BE2C (cell line): ENCODE data around the gene TRPV6.

Experiments
- DNase-seq: peaks from one replicate; pipeline ENCODE4 v3.0.0-alpha.2; 2020
- H3K27me3 ChIP-seq: fragments of 250-450 bp; sonication (Bioruptor Pico); 2 replicates; pipeline ENCODE4 v1.5.1; 2020; ENCODE audit warnings: mild to moderate bottlenecking
- H3K36me3 ChIP-seq: fragments of 250-450 bp; sonication (Bioruptor Pico); 2 replicates; pipeline ENCODE4 v1.5.1; 2020; ENCODE audit warnings: mild to moderate bottlenecking
- H3K4me1 ChIP-seq: fragments of 250-450 bp; sonication (Bioruptor Pico); 2 replicates; pipeline ENCODE4 v1.5.1; 2020
- H3K4me3 ChIP-seq: 2 replicates; pipeline ENCODE4 v1.5.1; 2011; ENCODE audit warnings: low read depth, low read length
- H3K9me3 ChIP-seq: fragments of 250-450 bp; sonication (Bioruptor Pico); 2 replicates; pipeline ENCODE4 v1.5.1; 2020
- TF ChIP-seq, protein P1 (sequence below): IDR thresholded peaks from 2 replicates; pipeline ENCODE4 v1.5.1; 2012; ENCODE audit warnings: mild to moderate bottlenecking, low read depth, low read length

TRPV6 gene

DNA sequence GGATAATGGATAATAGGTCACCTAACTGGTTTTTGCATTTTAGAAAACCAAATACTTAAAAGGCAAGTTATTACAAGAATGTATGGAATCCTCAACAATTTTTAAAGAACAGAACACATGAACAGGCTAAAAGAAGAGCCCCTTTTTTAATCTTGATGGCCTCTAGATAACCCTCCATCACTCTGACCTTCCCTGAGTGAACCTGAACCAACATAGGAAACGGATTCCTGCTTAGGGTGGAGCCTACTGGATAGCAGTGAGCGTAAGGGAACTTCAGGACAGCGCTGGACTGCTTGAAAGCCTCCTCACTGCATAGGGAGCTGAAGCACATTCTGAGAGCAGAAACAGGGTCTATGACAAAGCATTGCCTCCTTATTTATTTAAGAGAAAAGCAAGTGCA is 27.5 kb upstream of the TRPV6 start:
- TF ChIP-seq, protein P1, sequence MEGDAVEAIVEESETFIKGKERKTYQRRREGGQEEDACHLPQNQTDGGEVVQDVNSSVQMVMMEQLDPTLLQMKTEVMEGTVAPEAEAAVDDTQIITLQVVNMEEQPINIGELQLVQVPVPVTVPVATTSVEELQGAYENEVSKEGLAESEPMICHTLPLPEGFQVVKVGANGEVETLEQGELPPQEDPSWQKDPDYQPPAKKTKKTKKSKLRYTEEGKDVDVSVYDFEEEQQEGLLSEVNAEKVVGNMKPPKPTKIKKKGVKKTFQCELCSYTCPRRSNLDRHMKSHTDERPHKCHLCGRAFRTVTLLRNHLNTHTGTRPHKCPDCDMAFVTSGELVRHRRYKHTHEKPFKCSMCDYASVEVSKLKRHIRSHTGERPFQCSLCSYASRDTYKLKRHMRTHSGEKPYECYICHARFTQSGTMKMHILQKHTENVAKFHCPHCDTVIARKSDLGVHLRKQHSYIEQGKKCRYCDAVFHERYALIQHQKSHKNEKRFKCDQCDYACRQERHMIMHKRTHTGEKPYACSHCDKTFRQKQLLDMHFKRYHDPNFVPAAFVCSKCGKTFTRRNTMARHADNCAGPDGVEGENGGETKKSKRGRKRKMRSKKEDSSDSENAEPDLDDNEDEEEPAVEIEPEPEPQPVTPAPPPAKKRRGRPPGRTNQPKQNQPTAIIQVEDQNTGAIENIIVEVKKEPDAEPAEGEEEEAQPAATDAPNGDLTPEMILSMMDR = no peak
- Histone ChIP-seq H3K27me3 (no peaks in the 10 kb centered on the region), H3K36me3 (no peaks in the 10 kb centered on the region), H3K4me3 (no peak overlapping the region), H3K4me1 (no peaks in the 10 kb centered on the region), H3K9me3 (no peaks in the 10 kb centered on the region; the same call in 1 of the 2 replicates)
- DNase-seq = no peak

DNA sequence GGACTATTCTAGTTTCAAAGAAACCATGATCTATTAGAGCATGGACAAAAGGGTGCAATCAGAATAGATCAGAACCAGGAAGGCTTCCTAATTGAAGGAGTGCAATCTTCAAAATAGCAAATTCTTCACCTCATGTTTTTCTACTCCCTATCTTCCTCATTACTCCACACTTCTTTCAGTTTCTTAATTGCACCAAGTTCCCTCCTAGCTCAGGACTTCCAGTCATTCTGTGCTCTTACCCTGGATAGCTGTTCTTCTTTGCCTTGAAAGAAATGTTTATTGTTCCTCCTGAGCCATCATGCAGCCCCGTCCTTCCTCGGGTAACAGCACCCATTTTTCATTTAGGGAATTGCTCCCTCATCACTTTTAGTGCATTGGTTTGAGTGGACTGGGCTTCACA is 24.9 kb upstream of the TRPV6 start:
- no peak for DNase-seq
- H3K4me1 ChIP-seq = no peaks in the 10 kb centered on the region
- H3K4me3 ChIP-seq = no peak overlapping the region
- TF ChIP-seq, protein P1 = no peak
- no peaks in the 10 kb centered on the region for H3K27me3 ChIP-seq
- H3K9me3 ChIP-seq = no peaks in the 10 kb centered on the region; the same call in none of the 2 replicates
- H3K36me3 ChIP-seq = no peaks in the 10 kb centered on the region

DNA sequence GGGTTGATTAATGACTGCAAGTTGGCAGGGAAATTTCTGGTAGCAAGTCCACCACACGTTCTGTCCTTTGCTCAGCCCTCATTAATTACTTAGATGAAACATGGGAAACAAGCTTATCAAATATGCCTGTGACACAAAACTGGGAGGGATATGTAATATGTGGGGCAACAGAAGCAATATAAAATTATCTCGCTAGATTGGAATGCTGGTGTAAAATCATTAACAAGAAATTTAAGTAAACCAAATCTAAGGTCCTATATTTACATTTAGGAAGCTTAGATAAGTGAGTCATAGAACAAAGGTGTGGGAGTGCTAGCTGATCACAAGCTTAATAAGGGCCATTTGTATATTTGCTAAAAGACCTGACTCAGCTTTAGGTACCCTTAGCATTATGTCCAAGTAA is 24.5 kb upstream of the TRPV6 start:
- H3K4me3 ChIP-seq = no peak overlapping the region
- no peak for DNase-seq
- no peaks in the 10 kb centered on the region for H3K36me3 ChIP-seq
- H3K27me3 ChIP-seq = no peaks in the 10 kb centered on the region
- no peaks in the 10 kb centered on the region for H3K4me1 ChIP-seq
- TF ChIP-seq, protein P1 = no peak
- no peaks in the 10 kb centered on the region; the same call in none of the 2 replicates for H3K9me3 ChIP-seq

DNA sequence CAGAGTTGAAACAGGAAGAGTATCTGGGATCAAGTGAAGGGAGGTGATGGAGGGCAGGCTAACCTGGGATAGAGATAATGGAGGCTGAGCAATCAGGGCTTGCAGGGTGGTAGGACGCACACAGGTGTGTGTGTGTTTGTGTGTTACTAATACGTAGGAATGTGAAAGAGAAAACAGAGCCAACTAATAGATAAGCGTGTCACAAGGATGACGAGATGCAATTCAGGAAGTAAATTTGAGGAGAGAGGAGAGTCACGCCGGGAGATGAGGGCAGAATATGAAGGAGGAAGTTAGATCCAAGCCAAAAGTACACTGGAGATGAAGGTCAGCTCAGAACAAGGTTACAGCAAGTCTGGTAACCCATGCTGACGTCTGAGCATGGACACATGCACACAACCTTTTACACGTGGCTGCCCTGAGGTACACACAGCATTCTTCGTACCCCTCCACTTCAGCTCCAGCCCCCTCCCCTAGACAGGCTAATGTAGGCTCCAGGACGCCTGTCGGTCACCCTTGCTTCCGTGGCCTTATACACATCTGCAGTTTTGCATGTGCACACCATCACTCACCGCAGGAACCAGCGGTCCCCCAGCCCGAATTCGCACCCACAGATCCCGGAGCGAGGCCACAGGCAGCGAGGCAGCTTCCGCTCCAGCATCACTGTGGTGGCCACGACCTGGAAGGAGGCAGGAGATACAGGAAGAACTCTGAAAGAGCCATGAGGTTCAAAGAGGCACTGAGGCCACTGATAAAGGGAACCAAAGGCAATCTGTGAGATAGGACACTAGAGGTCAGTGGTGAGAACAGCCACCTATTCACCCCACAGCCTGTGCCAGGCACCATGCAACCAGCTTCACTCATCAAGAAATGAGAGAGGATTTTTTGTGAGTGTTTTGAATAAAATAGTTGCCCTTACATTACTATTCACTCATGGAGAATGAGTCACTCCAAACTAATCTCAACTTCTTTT is 23.7 kb upstream of the TRPV6 start:
- DNase-seq = no peak
- H3K4me3 ChIP-seq = no peak overlapping the region

DNA sequence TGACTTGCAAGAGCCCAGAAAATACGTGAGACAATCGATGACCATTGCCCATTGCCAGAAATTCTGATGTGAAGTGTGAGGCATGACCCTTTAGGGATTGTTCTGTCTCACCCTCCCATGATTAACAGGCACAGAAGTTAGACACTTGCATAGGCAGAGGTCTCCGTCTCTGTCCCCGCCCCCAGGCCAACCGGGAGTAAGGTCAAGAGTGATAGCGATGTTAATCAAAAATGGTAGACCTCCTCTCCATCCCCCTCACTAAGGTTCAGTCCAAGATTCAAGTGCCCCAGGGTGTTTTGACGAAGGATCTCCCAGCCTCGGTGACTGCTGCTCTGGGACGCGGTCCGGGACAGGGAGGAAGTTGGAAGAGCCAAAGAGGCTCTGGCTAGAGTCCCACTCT is 22.7 kb upstream of the TRPV6 start:
- no peaks in the 10 kb centered on the region for H3K36me3 ChIP-seq
- H3K27me3 ChIP-seq = no peaks in the 10 kb centered on the region
- no peak for DNase-seq
- TF ChIP-seq, protein P1 = no peak
- H3K9me3 ChIP-seq = no peaks in the 10 kb centered on the region; the same call in none of the 2 replicates
- H3K4me3 ChIP-seq = no peak overlapping the region
- H3K4me1 ChIP-seq = no peaks in the 10 kb centered on the region

More for the DNA sequence above, 23.7 kb upstream of the TRPV6 start:
- Histone ChIP-seq H3K9me3 (no peaks in the 10 kb centered on the region; the same call in none of the 2 replicates), H3K36me3 (no peaks in the 10 kb centered on the region), H3K4me1 (no peaks in the 10 kb centered on the region), H3K27me3 (no peaks in the 10 kb centered on the region)
- TF ChIP-seq, protein P1 = peak; percentile 19

DNA sequence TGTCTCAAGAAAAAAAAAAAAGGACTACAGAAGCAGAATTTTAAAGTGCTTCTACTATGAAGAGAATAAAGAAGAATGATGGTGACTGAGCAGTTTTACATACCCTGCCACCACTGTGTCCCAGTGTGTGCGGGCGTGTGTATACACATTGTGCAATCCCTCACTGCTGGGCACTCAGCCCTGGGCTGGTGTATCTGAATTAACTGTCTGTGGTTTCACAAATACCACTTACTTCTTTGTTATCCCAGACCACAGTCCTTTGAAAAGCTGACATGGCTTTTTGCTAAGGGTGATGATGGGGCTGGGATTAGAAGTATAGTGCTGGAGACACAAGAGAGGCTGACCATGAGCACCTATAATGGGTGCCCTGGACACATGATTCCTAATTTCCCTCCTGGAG is 21.1 kb upstream of the TRPV6 start:
- no peak for DNase-seq
- TF ChIP-seq, protein P1 = no peak
- Histone ChIP-seq H3K27me3 (no peaks in the 10 kb centered on the region), H3K9me3 (no peaks in the 10 kb centered on the region; the same call in none of the 2 replicates), H3K4me1 (no peaks in the 10 kb centered on the region), H3K36me3 (no peaks in the 10 kb centered on the region), H3K4me3 (no peak overlapping the region)
